ENCODE results near the gene PNPO.
"Not testable (repeated sequence)": the region's sequence is repeated elsewhere in the genome, so short reads cannot be mapped to it uniquely, and the experiment has no call there.

The PNPO gene

GRCh38 chr17:47975189-47975822, 33.9 kb downstream of the PNPO start:
- no peak for DNase-seq (ENCODE audit: low read depth)

DNA sequence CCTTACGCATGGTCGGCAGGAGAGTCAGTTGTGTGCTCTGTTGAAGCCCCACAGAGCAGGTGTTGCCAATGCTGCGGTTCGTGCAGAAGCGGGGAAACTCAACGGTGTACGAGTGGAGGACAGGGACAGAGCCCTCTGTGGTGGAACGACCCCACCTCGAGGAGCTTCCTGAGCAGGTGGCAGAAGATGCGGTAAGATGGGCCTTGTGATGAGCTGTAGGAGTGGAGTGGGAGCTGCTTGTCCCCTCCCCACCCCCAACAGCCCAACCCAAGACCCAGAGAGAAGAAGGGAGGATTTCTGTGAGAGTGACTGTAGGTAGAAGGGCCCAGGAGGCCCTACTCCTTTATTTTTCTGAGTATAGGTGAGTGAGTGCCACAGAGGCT, 34.4 kb downstream of the PNPO start:
- no peak for DNase-seq (ENCODE audit: low read depth)

DNA sequence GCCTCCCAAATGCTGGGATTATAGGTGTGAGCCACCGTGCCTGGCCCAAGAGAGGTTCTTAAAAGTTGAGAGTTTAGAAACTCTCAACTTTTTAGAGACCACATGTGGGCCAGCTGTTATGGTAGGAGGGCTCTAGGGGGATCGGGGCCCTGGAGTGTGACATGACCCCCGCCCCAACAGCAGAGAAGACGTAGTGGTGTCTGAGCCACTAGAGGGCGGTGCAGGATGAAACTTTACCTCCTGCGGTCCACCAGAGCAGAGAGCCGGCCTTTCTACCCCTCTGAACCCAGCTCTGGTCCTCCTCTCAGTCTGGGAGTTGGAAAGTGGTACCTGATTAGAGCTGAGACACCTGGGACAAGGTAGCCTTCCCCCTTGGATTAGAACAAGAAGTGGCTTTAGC, 37.0 kb downstream of the PNPO start:
- DNase-seq (ENCODE audit: low read depth), result peak; percentile 14

- DNase-seq (ENCODE audit: low read depth), result no peak
Measured at GRCh38 chr17:47980541-47980940, 39.2 kb downstream of the PNPO start.

- no peak for DNase-seq (ENCODE audit: low read depth)
Measured at GRCh38 chr17:47981462-47981861, 40.1 kb downstream of the PNPO start.

DNA sequence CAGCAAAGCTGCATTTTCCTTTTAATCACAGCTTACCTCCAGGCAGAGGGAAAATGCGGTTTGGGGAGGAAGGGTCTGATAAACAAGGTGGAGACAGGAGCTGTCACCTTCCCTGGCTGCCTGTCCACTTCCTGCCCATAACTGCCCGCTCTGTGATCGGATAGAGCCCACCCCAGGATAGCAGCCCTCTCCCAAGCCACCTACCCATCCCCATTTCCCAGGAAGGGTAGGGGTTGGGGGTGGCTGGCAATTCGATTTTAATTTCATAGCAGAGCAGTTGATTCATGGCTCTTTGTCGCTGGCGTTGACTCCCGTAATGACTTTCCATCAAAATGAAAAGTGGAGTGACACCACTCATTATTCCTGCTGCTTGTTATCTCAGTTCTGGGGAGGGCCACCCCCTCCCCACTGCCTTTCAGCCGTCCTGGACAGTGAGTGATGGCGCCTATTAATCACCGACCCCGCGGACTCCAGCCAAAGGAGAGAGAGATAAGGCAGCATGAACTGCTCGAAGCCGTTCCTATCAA, 40.8 kb downstream of the PNPO start:
- DNase-seq (ENCODE audit: low read depth), result no peak

DNA sequence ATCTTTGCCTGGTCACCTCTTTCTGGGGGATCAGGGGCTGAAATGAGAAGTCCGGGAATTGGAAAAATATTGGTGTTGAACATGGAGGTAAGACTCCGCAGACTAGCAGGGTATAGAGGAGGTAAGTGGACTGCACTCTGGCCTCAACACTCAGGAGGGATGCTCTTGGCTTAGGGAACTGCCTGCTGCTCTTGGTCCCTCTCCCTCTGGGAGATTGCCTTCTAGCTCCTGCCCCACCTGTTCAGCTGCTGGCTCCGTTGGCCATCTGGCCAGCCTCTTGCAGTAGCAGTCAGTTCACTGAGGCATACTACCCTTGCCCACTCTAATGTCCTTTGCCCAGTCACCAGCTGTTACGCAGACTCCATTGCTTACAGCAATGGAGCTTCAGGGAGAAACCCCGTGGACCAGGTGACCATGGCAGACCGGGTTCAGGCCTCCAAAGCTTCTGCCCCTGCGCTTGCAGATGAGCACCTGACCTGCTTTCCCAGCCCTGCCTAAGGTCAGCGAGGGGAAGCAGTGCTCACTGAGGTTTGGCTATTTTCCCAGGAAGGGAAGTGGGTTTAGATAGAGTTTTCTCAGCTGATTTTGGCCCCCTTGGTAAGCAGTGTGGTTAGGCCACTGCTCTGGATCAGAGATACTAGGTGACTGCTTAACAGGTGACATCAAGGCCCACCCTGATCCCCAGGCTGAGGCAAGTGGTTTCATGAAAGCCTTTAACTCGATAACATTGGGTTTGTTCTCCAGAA, 41.4 kb downstream of the PNPO start:
- no peak for DNase-seq (ENCODE audit: low read depth)

- DNase-seq (ENCODE audit: low read depth), result no peak
Measured at GRCh38 chr17:47983492-47984223, 42.3 kb downstream of the PNPO start.

GRCh38 chr17:47986520-47986919, 45.1 kb downstream of the PNPO start:
- no peak for DNase-seq (ENCODE audit: low read depth)

- no peak for DNase-seq (ENCODE audit: low read depth)
Measured at GRCh38 chr17:47987240-47987835, 46.0 kb downstream of the PNPO start.

DNA sequence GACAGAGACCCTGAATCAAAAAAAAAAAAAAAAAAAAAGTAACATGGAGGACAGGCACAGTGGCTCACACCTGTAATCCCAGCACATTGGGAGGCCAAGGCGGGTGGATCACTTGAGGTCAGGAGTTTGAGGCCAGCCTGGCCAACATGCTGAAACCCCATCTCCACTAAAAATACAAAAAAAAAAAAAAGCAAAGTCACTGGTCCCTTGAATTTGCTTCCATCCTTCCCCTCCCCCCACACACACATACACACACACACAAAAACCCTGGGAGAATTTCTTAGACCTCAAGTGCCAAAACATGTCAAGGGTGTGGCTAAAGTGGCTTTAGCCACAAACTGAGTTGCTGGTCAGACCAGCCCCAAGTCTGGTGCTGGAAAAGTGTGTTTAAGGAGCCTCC, 47.1 kb downstream of the PNPO start:
- DNase-seq (ENCODE audit: low read depth), result not testable (repeated sequence)

- no peak for DNase-seq (ENCODE audit: low read depth)
Measured at GRCh38 chr17:47989159-47989558, 47.8 kb downstream of the PNPO start.

DNA sequence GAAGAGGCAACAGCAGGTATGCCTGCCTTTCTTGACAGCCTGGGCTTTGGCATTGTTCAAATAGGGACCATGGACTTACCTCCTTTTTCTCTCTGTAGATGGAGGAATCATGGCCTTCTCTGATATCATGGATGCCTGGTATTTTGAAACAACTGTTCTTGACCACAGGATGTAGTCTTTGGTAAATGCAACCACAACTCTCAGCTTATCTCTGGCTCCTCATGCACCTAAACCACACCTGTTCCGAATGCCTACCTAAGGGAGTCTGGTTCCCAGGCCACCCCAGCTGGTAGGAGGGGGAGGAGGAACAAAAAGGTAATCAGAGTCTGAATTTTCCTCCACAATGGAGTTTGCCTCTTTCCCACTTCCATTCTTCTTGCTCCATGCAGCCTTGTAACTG, 48.3 kb downstream of the PNPO start:
- DNase-seq (ENCODE audit: low read depth), result no peak

DNA sequence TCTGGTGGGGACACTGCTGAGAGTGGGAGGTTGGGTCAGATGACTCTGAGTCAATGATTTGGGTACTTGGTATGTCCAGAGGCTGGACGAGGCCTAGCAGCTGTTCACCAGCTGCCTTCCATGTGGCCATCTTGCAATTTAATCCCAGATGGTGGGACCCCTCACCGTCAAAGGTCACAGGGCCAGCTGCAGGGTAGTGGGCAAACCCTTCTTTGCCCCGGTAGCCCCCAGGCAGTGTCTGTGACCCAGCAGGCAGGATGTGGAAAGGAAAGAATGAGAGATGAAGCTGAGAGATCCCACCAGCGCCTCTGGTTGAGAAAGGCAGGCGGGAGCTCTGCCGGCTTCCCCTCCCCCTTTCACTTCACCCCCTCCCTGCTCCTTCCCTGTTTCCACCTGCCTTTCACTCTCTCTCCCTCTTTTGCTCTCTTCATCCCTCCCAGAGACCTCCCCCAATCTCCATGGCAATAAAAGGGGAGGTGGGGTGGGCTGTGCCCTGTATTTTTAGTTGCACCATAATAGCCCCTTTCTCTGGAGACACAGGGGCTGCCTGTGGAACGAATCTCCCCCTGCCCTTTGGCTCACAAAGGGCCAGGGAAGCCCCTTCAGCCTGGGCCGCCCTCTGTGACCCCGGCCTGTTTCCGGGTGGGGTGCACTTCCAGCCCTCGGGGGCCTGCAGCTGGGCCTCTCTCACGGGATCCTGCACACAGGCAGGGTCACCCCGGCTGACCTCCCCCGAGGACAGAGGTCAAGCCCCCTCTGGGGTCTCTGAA, 49.8 kb downstream of the PNPO start:
- DNase-seq (ENCODE audit: low read depth), result no peak

DNA sequence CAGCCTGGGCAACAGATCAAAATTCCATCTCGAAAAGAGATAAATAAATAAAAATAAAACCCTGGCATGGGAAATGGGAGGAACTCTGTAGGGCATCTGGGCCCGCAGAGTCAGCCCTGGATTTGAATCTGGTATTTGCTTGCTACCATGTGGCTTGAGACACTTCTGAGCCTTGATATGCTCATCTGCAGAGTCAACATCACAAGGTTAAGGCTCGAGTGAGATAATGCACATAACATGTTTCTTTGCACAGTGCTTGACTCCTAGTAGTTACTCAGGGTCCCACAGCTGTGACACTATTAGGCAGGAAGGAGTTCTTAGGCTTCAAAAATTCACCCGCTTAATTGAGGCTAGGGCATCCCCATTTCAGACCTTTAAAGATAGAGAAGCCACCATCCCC, 50.8 kb downstream of the PNPO start:
- DNase-seq (ENCODE audit: low read depth), result no peak

DNA sequence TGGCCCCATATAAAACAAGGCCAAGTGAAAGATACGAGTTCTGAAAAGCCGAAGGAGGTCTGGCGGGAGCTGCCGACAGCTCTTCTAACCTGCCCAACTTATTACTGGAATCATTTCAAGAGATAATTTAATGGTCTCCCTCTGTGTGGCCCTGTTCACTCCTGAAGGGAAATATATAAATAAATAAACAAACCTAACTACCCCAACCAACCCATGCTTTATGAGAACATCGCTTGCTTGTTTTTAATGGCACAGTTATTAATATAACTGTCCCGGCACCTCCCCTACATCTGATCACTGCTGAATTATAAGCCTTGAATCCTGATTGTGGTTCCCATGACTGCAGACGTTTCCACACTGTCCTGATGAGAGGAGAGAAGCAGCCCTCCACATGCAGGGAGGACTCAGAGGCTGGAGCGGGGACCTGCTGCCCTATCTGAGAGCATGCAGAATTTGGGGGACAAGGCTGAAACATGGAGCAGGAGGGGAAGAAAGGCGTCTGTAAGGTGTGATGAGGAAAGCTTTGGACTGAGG, 51.7 kb downstream of the PNPO start:
- DNase-seq (ENCODE audit: low read depth), result no peak

- no peak for DNase-seq (ENCODE audit: low read depth)
Measured at GRCh38 chr17:47993964-47994363, 52.6 kb downstream of the PNPO start.

GRCh38 chr17:47994724-47995123, 53.4 kb downstream of the PNPO start:
- DNase-seq (ENCODE audit: low read depth), result no peak

- DNase-seq (ENCODE audit: low read depth), result no peak
Measured at GRCh38 chr17:47995241-47995935, 54.0 kb downstream of the PNPO start.

DNA sequence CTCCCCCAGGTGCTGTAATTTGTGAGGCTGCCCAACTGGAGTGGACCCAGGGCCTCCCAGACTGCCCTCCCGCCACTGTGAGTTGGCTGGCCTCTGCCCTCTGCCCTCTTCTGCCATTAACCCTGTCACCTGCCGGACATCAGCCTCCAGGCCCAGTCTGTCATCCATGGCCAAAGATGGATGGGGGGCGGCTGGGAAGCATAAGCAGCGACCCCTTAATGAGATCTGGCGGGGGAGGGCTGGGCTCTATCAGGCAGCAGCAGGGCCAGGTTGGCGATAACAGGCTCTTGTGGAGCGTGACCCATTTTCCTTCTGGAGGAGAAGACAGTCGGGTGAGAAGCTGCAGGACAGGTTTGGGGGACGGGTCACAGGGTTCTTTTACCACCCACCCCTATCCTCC, 54.8 kb downstream of the PNPO start:
- DNase-seq (ENCODE audit: low read depth), result no peak

DNA sequence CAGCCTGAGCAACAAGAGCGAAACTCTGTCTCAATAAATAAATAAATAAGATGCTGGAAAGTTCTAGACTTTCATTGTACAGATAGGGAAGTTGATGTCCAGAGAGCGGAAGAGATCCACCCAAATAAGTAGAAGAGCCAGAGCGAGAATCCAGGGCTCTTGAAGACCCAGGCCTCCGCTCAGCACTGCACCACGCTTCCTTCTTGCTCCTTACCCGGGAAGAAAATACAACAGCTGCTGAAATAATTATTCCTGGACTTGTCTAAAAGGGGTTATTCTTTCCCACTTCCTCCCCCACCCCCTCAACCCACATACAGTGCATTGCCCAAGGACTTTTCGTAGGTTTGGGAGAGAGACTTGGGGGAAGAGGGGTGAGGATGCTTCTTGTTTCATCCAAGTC, 56.2 kb downstream of the PNPO start:
- DNase-seq (ENCODE audit: low read depth), result no peak
